B cell (primary cell): ENCODE measurements around the gene CCDC8. TPM values are rescaled to one million over a fixed set of nuclear protein-coding genes. Genes with fewer than 3 reads are reported as not detected.

ENCODE experiments used
- ATAC-seq: fragments of 200-7000 bp; cut with Tn5 transposase; one replicate; pipeline ENCODE4 v1.10.0; 2021; ENCODE audit warnings: low read depth, mild to moderate bottlenecking, moderate number of reproducible peaks, moderate library complexity
- CTCF ChIA-PET: fragments of 350-600 bp; sonication (Branson Sonifier 250); formaldehyde crosslinking; loops from one replicate; lab custom pipeline; 2021; ENCODE audit warnings: antibody characterized with exemption, inconsistent platforms; lab: Charles Lee
- POLR2A ChIA-PET: fragments of 350-600 bp; sonication (Branson Sonifier 250); formaldehyde crosslinking; loops from one replicate; lab custom pipeline; 2021; ENCODE audit warnings: antibody characterized with exemption; lab: Charles Lee
- DNase-seq: peaks from one replicate; pipeline ENCODE4 v3.0.0; 2013
- H2AFZ ChIP-seq: 2 replicates; pipeline ENCODE4 v1.6.1; 2012; ENCODE audit warnings: mild to moderate bottlenecking, low read depth, low read length; ENCODE audit not compliant: insufficient read depth, poor library complexity, severe bottlenecking
- H3K27ac ChIP-seq, 2 donors: 1 replicate in 1 of 2; 2 replicates in 1 of 2; pipeline ENCODE4 v1.5.1; 2012 to 2013; ENCODE audit warnings: low read length in 2 of 2, mild to moderate bottlenecking in 2 of 2, moderate library complexity in 1 of 2
- H3K27me3 ChIP-seq, 4 experiments: fragments of 200-600 bp in 1 of 4; sonication (generic) in 1 of 4; replicated peaks in 1 of 4; 1 replicate in 2 of 4; 2 replicates in 2 of 4; pipeline versions ENCODE4 v1.6.1 to v1.7.0; 2013 to 2016; ENCODE audit warnings: low read length in 3 of 4, mild to moderate bottlenecking in 2 of 4, mixed read lengths in 1 of 4, moderate library complexity in 1 of 4; ENCODE audit not compliant: insufficient read depth in 4 of 4, control insufficient read depth in 3 of 4; ENCODE audit errors: control extremely low read depth in 1 of 4
- H3K36me3 ChIP-seq, 2 experiments: replicated peaks in 1 of 2; 1 replicate in 1 of 2; 2 replicates in 1 of 2; pipeline versions ENCODE4 v1.6.1 to v1.7.1; 2013; ENCODE audit warnings: low read length in 1 of 2; ENCODE audit not compliant: insufficient read depth in 2 of 2, control insufficient read depth in 1 of 2; ENCODE audit errors: control extremely low read depth in 1 of 2, extremely low read depth in 1 of 2
- H3K4me1 ChIP-seq, 2 donors: fragments of 200-600 bp in 1 of 2; sonication (generic) in 1 of 2; 1 replicate in 1 of 2; 2 replicates in 1 of 2; pipeline versions ENCODE4 v1.5.1 to v1.6.1; 2013 to 2017; ENCODE audit warnings: low read length in 2 of 2; ENCODE audit not compliant: control insufficient read depth in 2 of 2, insufficient read depth in 2 of 2
- H3K4me2 ChIP-seq: replicated peaks from 2 replicates; pipeline ENCODE3; 2012; ENCODE audit warnings: mild to moderate bottlenecking, low read depth, low read length; ENCODE audit not compliant: poor library complexity, severe bottlenecking
- H3K4me3 ChIP-seq, 5 experiments: fragments of 200-600 bp in 1 of 5; sonication (generic) in 1 of 5; 1 replicate in 3 of 5; 2 replicates in 2 of 5; pipeline versions ENCODE4 v1.5.1 to v1.7.0; 2011 to 2016; ENCODE audit warnings: low read length in 4 of 5, mild to moderate bottlenecking in 4 of 5, low read depth in 2 of 5, control low read depth in 1 of 5, moderate library complexity in 1 of 5; ENCODE audit not compliant: insufficient read depth in 1 of 5; ENCODE audit errors: control extremely low read depth in 1 of 5, extremely low read depth in 1 of 5
- H3K79me2 ChIP-seq: fragments of 200-600 bp; sonication (generic); one replicate; pipeline ENCODE4 v1.6.0; 2016; ENCODE audit warnings: low read length; ENCODE audit not compliant: control insufficient read depth, insufficient read depth
- H3K9ac ChIP-seq: fragments of 200-600 bp; sonication (generic); 2 replicates; pipeline ENCODE4 v1.6.1; 2017; ENCODE audit warnings: mild to moderate bottlenecking, low read length, moderate library complexity
- H3K9me3 ChIP-seq, 3 donors: one replicate each; pipeline versions ENCODE4 v1.6.1 to v1.7.1; 2013; ENCODE audit warnings: low read length in 2 of 3; ENCODE audit not compliant: control insufficient read depth in 2 of 3, insufficient read depth in 1 of 3; ENCODE audit errors: control extremely low read depth in 1 of 3
- H4K20me1 ChIP-seq: 2 replicates; pipeline ENCODE4 v1.6.0; 2012; ENCODE audit warnings: mild to moderate bottlenecking, low read length; ENCODE audit not compliant: insufficient read depth, control insufficient read depth, poor library complexity, severe bottlenecking
- H3K27ac Mint-ChIP-seq: one replicate; pipeline ENCODE4 v1.8.0; 2021; ENCODE audit warnings: mixed read lengths
- H3K27me3 Mint-ChIP-seq: one replicate; pipeline ENCODE4 v1.8.0; 2021; ENCODE audit warnings: mixed read lengths
- H3K4me1 Mint-ChIP-seq: one replicate; pipeline ENCODE4 v1.8.0; 2021; ENCODE audit warnings: mixed read lengths
- H3K4me3 Mint-ChIP-seq: one replicate; pipeline ENCODE4 v1.8.0; 2021; ENCODE audit warnings: mixed read lengths
- H3K9me3 Mint-ChIP-seq: one replicate; pipeline ENCODE4 v1.8.0; 2022; ENCODE audit warnings: mixed read lengths; ENCODE audit not compliant: insufficient read depth
- EZH2 ChIP-seq: IDR thresholded peaks from 2 replicates; pipeline ENCODE4 v1.6.1; 2012; ENCODE audit warnings: borderline replicate concordance, low read depth, mild to moderate bottlenecking, moderate library complexity, low read length; ENCODE audit not compliant: insufficient read depth, poor library complexity, severe bottlenecking
- WGBS: methylation state at CpG from one replicate; pipeline ENCODE4 v1.1.5; 2013; ENCODE audit warnings: missing lambda C conversion rate; ENCODE audit not compliant: insufficient coverage; 5-methylcytosine and 5-hydroxymethylcytosine counted together
- intact Hi-C: fragments of 100-400 bp; cut with micrococcal nuclease; formaldehyde crosslinking; loops from one replicate; pipeline ENCODE4 v1.10.0; 2022
- polyA minus RNA-seq: library from RNA; depleted of rRNA, polyadenylated mRNA; stranded (reverse); fragments of >200 nt; gene quantifications from 2 replicates; pipeline ENCODE4 v1.2.3, GENCODE V29; 2012
- polyA plus RNA-seq: library from polyadenylated mRNA; depleted of rRNA; stranded (reverse); fragments of >200 nt; gene quantifications from 2 replicates; pipeline ENCODE4 v1.2.3, GENCODE V29; 2012
- total RNA-seq, 2 donors: library from RNA; stranded (reverse); fragments of 120-200 nt in 1 of 2; gene quantifications; 1 replicate in 1 of 2; 2 replicates in 1 of 2; pipeline versions ENCODE4 v1.2.3 to v1.2.4, GENCODE V29; 2013 to 2022
- TF ChIP-seq, protein P1 (sequence below): fragments of 200-600 bp; IDR thresholded peaks from one replicate; pipeline ENCODE4 v1.8.0; 2022; ENCODE audit warnings: antibody characterized with exemption, mild to moderate bottlenecking

Gene CCDC8, protein sequence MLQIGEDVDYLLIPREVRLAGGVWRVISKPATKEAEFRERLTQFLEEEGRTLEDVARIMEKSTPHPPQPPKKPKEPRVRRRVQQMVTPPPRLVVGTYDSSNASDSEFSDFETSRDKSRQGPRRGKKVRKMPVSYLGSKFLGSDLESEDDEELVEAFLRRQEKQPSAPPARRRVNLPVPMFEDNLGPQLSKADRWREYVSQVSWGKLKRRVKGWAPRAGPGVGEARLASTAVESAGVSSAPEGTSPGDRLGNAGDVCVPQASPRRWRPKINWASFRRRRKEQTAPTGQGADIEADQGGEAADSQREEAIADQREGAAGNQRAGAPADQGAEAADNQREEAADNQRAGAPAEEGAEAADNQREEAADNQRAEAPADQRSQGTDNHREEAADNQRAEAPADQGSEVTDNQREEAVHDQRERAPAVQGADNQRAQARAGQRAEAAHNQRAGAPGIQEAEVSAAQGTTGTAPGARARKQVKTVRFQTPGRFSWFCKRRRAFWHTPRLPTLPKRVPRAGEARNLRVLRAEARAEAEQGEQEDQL
- total RNA-seq, result not detected in 2 replicates
- total RNA-seq (2013), result 1.5 TPM
- not detected in 2 replicates for polyA plus RNA-seq
- polyA minus RNA-seq, result not detected in 2 replicates

DNA sequence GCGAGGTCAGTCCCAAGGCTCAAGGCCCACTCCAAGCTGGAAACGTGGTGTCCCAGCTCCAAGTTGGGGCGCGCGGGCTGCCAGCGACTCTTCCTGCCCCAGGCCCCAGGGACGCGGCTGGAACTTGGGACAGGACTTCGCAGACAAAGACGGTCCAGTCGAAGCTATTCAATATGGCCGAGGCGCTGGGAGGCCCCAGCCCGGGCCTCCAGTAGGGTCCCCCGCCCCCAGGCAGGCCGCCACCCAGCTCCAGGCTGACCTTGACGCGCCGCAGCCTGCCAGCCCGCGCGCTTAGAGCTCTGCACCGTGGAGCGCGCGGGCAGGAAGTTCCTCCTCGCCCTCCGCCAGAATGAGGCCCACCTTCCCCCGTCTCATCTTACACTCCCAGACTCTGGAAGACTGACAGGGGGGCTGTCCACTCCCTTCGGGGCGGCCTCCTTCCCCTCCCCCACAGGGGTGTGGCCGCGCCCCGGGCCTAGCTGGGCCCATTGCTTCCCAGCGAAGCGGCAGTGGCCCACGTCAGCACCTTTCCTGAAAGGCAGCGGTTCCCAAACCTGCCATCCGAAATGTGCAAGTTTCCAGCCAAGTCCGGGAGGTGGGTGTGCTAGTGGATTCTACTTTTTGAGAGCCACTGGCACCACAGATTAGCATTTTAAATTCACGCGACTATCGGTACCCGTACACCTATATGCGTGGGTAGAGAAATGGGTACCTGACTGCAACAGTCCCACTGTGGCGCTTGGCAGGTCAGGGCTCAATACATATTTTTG is at the start of gene CCDC8:
Gene CCDC8, minus strand, starts transcription at position 303 of the 770 bp plus-strand sequence. CDS start 754 bp downstream, outside the sequence.
- DNase-seq, result no peak
- Histone ChIP-seq H3K79me2 (no peaks in the 10 kb centered on the region), H3K9me3 (peaks cover 0 to 21% (median 0%) of the 10 kb centered on the region in 3 donors), H3K27ac (no peak within 1 kb of the TSS), H3K4me3 (no peak within 1 kb of the TSS), H4K20me1 (no peaks in the 10 kb centered on the region), H3K4me1 (peaks cover 7 to 10% of the 10 kb centered on the region in 2 donors), H2AFZ (no peak within 1 kb of the TSS), H3K27me3 (peaks cover 0 to 69% (median 21%) of the 10 kb centered on the region in 4 experiments), H3K9ac (no peak within 1 kb of the TSS), H3K4me2 (no peak within 1 kb of the TSS), H3K36me3 (no peaks in the 10 kb centered on the region)
- ChIA-PET CTCF (interaction anchor here (0.8 kb wide), 1 partner anchor 18 kb away, joined by 3 read pairs; no protein-coding TSS in a partner anchor), POLR2A (no interaction called here)
- ATAC-seq, result no peak
- Mint-ChIP-seq H3K4me3 (no peak within 1 kb of the TSS), H3K4me1 (no peaks in the 10 kb centered on the region), H3K27ac (no peak within 1 kb of the TSS), H3K9me3 (no peaks in the 10 kb centered on the region), H3K27me3 (peaks cover 47% of the 10 kb centered on the region)
- TF ChIP-seq, protein P1, sequence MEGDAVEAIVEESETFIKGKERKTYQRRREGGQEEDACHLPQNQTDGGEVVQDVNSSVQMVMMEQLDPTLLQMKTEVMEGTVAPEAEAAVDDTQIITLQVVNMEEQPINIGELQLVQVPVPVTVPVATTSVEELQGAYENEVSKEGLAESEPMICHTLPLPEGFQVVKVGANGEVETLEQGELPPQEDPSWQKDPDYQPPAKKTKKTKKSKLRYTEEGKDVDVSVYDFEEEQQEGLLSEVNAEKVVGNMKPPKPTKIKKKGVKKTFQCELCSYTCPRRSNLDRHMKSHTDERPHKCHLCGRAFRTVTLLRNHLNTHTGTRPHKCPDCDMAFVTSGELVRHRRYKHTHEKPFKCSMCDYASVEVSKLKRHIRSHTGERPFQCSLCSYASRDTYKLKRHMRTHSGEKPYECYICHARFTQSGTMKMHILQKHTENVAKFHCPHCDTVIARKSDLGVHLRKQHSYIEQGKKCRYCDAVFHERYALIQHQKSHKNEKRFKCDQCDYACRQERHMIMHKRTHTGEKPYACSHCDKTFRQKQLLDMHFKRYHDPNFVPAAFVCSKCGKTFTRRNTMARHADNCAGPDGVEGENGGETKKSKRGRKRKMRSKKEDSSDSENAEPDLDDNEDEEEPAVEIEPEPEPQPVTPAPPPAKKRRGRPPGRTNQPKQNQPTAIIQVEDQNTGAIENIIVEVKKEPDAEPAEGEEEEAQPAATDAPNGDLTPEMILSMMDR, result no peak
- no peak for TF ChIP-seq EZH2
- intact Hi-C loops, result no loop called here
- WGBS, result 19% methylated on average over 46 of the region's 46 CpGs
